Measurements from ENCODE around the gene PTS. TPM values are rescaled to one million over a fixed set of nuclear protein-coding genes. Genes with fewer than 3 reads are reported as not detected.

The PTS gene
- polyA plus RNA-seq, 3 donors, result 44.6 to 62.6 (median 56.7) TPM

Other genes with a start within 250 kb of the PTS start
- gene DLAT, start 201.0 kb upstream of the PTS start, polyA plus RNA-seq (ENCODE audit: insufficient read length in 3 of 3), result 10 to 100 TPM; 45.8 to 50.1 (median 48.3) TPM
- gene PIH1D2, start 152.4 kb upstream of the PTS start, polyA plus RNA-seq (ENCODE audit: insufficient read length in 3 of 3), result 10 to 100 TPM in 2 of 3 donors, 1 to 10 TPM in 1; 7.9 to 13.2 (median 12.8) TPM
- 10 to 100 TPM; 49.4 to 60.6 (median 54.4) TPM for gene NKAPD1, start 152.1 kb upstream of the PTS start, polyA plus RNA-seq (ENCODE audit: insufficient read length in 3 of 3)
- gene TIMM8B, start 139.7 kb upstream of the PTS start, polyA plus RNA-seq (ENCODE audit: insufficient read length in 3 of 3), result 10 to 100 TPM; 67.4 to 86.2 (median 74.2) TPM
- 100 to 1,000 TPM; 180 to 186 (median 185) TPM for gene SDHD, start 139.6 kb upstream of the PTS start, polyA plus RNA-seq (ENCODE audit: insufficient read length in 3 of 3)
- 10 to 100 TPM in 1 of 3 donors, 1 to 10 TPM in 2; 4.9 to 15.5 (median 9.5) TPM for gene IL18, start 62.3 kb upstream of the PTS start, polyA plus RNA-seq (ENCODE audit: insufficient read length in 3 of 3)
- gene TEX12, start 59.1 kb upstream of the PTS start, polyA plus RNA-seq (ENCODE audit: insufficient read length in 3 of 3), result under 1 TPM in 1 of 3 donors, not detected in 2; 0.42 TPM
- gene BCO2, start 50.9 kb upstream of the PTS start, polyA plus RNA-seq (ENCODE audit: insufficient read length in 3 of 3), result 1 to 10 TPM; 3.5 to 7.0 (median 5.4) TPM
- under 1 TPM in 1 of 3 donors, not detected in 2; 0.14 TPM for gene PLET1, start 34.4 kb downstream of the PTS start, polyA plus RNA-seq (ENCODE audit: insufficient read length in 3 of 3)